PC-9 (cell line): ENCODE results near the gene MRPL41. TPM values are rescaled to one million over a fixed set of nuclear protein-coding genes. Genes with fewer than 3 reads are reported as not detected.

Experiments used
- BruUV-seq: library from RNA; stranded (reverse); fragments of 400-500 nt; replicated peaks from 2 replicates; lab custom pipeline; 2021; lab: Mats Ljungman, UMichigan
- CTCF ChIA-PET: fragments of 300-600 bp; sonication (Branson Sonifier 250); formaldehyde crosslinking; loops from one replicate; lab custom pipeline; 2022; ENCODE audit warnings: antibody characterized with exemption; lab: Charles Lee
- POLR2A ChIA-PET: fragments of 300-600 bp; sonication (Branson Sonifier 250); formaldehyde crosslinking; loops from one replicate; lab custom pipeline; 2022; ENCODE audit warnings: antibody characterized with exemption; ENCODE audit not compliant: unreplicated experiment; lab: Charles Lee
- DNase-seq, 2 experiments: peaks; one replicate each; pipeline versions ENCODE4 v3.0.0 to v3.0.0-alpha.2; 2015 to 2022; ENCODE audit warnings: mixed read lengths in 1 of 2
- H2AFZ ChIP-seq: fragments of 200-600 bp; sonication (generic); 2 replicates; pipeline ENCODE4 v1.8.1; 2017; ENCODE audit warnings: antibody characterized with exemption
- H3F3A ChIP-seq: fragments of 200-600 bp; sonication (generic); 2 replicates; pipeline ENCODE4 v1.8.1; 2017; ENCODE audit warnings: antibody characterized with exemption, mild to moderate bottlenecking, low read depth; ENCODE audit not compliant: insufficient read depth
- H3K27ac ChIP-seq: fragments of 200-600 bp; sonication (generic); 2 replicates; pipeline ENCODE4 v1.6.1; 2016; ENCODE audit warnings: mixed run types
- H3K27me3 ChIP-seq: fragments of 200-600 bp; sonication (generic); 2 replicates; pipeline ENCODE4 v1.6.1; 2016; ENCODE audit warnings: low read depth, mixed run types; ENCODE audit not compliant: insufficient read depth
- H3K36me3 ChIP-seq: fragments of 200-600 bp; sonication (generic); 2 replicates; pipeline ENCODE4 v1.6.1; 2016; ENCODE audit warnings: low read depth, mixed run types
- H3K4me1 ChIP-seq: fragments of 200-600 bp; sonication (generic); replicated peaks from 2 replicates; pipeline ENCODE4 v1.6.1; 2016; ENCODE audit warnings: mixed run types; ENCODE audit not compliant: insufficient read depth
- H3K4me2 ChIP-seq: fragments of 200-600 bp; sonication (generic); 2 replicates; pipeline ENCODE4 v1.6.1; 2017; ENCODE audit warnings: mixed run types
- H3K4me3 ChIP-seq: fragments of 200-600 bp; sonication (generic); 2 replicates; pipeline ENCODE4 v1.6.1; 2016; ENCODE audit warnings: mixed run types
- H3K79me2 ChIP-seq: fragments of 200-600 bp; sonication (generic); 2 replicates; pipeline ENCODE4 v1.6.1; 2017; ENCODE audit warnings: low read depth, mixed run types
- H3K9me2 ChIP-seq: fragments of 200-600 bp; sonication (generic); 2 replicates; pipeline ENCODE4 v1.8.1; 2017; ENCODE audit warnings: mild to moderate bottlenecking; ENCODE audit not compliant: insufficient read depth
- H3K9me3 ChIP-seq: fragments of 200-600 bp; sonication (generic); 2 replicates; pipeline ENCODE4 v1.8.1; 2016; ENCODE audit warnings: low read depth; ENCODE audit not compliant: insufficient read depth
- H4K20me1 ChIP-seq: fragments of 200-600 bp; sonication (generic); 2 replicates; pipeline ENCODE4 v1.8.1; 2017; ENCODE audit not compliant: insufficient read depth
- EZH2 ChIP-seq: fragments of 200-600 bp; sonication (generic); IDR thresholded peaks from 2 replicates; pipeline ENCODE4 v1.8.0; 2017; ENCODE audit warnings: antibody characterized with exemption, low read depth
- intact Hi-C: fragments of 100-400 bp; cut with micrococcal nuclease; formaldehyde crosslinking; loops from one replicate; pipeline ENCODE4 v1.10.0; 2022; ENCODE audit not compliant: unreplicated experiment
- total RNA-seq: library from RNA; stranded (reverse); gene quantifications from 2 replicates; pipeline ENCODE4 v1.2.3, GENCODE V29; 2021
- TF ChIP-seq, protein P1 (sequence below): fragments of 200-600 bp; sonication (generic); conservative IDR thresholded peaks from 2 replicates; pipeline ENCODE4 v1.6.1; 2017; ENCODE audit warnings: mixed run types, antibody characterized with exemption, mild to moderate bottlenecking, moderate library complexity

MRPL41 gene
- total RNA-seq, 1 experiment from 2014 or later, result 54.5 TPM

DNA sequence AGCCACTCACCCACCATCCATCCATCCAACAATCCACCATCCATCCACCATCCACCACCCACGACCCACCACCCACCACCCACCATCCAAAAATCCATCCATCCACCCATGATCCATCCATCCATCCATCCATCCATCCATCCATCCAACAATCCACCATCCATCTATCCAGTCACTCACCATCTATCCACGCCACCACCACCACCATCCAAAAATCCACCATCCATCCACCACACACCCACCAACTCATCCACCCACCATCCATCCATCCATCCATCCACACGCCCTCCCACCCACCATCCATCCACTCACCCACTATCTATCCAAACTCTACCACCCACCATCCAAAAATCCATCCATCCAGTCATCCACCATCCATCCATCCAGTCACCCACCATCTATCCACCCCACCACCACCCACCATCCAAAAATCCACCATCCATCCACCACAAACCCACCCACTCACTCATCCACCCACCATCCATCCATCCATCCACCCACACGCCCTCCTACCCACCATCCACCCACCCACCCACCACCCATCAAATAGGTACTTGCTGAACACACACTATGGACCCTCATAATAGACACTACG, 18.0 kb downstream of the MRPL41 start:
- BruUV-seq, result no TSS peak
- Histone ChIP-seq H3K36me3 (peaks cover 11% of the 10 kb centered on the region), H3K27ac (no peak overlapping the region), H3K9me2 (no peaks in the 10 kb centered on the region), H3K4me3 (no peak overlapping the region), H4K20me1 (no peaks in the 10 kb centered on the region; the same call in 1 of the 2 replicates), H3K27me3 (no peaks in the 10 kb centered on the region), H3K4me2 (no peak overlapping the region), H3K9me3 (no peaks in the 10 kb centered on the region), H3F3A (no peaks in the 10 kb centered on the region), H2AFZ (no peak overlapping the region), H3K79me2 (no peaks in the 10 kb centered on the region), H3K4me1 (no peaks in the 10 kb centered on the region)
- TF ChIP-seq EZH2, result no peak
- TF ChIP-seq, protein P1, sequence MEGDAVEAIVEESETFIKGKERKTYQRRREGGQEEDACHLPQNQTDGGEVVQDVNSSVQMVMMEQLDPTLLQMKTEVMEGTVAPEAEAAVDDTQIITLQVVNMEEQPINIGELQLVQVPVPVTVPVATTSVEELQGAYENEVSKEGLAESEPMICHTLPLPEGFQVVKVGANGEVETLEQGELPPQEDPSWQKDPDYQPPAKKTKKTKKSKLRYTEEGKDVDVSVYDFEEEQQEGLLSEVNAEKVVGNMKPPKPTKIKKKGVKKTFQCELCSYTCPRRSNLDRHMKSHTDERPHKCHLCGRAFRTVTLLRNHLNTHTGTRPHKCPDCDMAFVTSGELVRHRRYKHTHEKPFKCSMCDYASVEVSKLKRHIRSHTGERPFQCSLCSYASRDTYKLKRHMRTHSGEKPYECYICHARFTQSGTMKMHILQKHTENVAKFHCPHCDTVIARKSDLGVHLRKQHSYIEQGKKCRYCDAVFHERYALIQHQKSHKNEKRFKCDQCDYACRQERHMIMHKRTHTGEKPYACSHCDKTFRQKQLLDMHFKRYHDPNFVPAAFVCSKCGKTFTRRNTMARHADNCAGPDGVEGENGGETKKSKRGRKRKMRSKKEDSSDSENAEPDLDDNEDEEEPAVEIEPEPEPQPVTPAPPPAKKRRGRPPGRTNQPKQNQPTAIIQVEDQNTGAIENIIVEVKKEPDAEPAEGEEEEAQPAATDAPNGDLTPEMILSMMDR, result no peak
- POLR2A ChIA-PET, result no interaction called here
- intact Hi-C loops, result no loop called here
- CTCF ChIA-PET, result interaction anchor here (0.6 kb wide), 1 partner anchor 53 kb away, joined by 5 read pairs; no protein-coding TSS in a partner anchor
- DNase-seq, result no peak

- no peak for DNase-seq
These were observed 18.9 kb downstream of the MRPL41 start for GRCh38 chr9:137570566-137570965.

GRCh38 chr9:137574192-137574591, 22.5 kb downstream of the MRPL41 start:
- intact Hi-C loops, result no loop called here
- BruUV-seq, result no TSS peak
- no peak overlapping the region for H3K4me2 ChIP-seq
- peaks cover 16% of the 10 kb centered on the region for H3K4me1 ChIP-seq
- no peak for DNase-seq
- ChIA-PET CTCF (no interaction called here), POLR2A (no interaction called here)
- TF ChIP-seq EZH2, result no peak
- TF ChIP-seq, protein P1, result no peak
- no peaks in the 10 kb centered on the region for H3K9me3 ChIP-seq
- H3K27ac ChIP-seq, result no peak overlapping the region
- H3F3A ChIP-seq, result peaks cover 3% of the 10 kb centered on the region; the same call in 1 of the 2 replicates
- peaks cover 22% of the 10 kb centered on the region for H3K36me3 ChIP-seq
- H3K27me3 ChIP-seq, result no peaks in the 10 kb centered on the region
- peaks cover 35% of the 10 kb centered on the region for H3K79me2 ChIP-seq
- H3K4me3 ChIP-seq, result no peak overlapping the region
- H2AFZ ChIP-seq, result no peak overlapping the region
- H4K20me1 ChIP-seq, result peaks cover 25% of the 10 kb centered on the region
- H3K9me2 ChIP-seq, result no peaks in the 10 kb centered on the region

More at GRCh38 chr9:137570566-137570965, 18.9 kb downstream of the MRPL41 start:
- TF ChIP-seq EZH2, result no peak
- TF ChIP-seq, protein P1, result no peak
- Histone ChIP-seq H3K36me3 (peaks cover 15% of the 10 kb centered on the region), H3K4me3 (no peak overlapping the region), H3K9me3 (no peaks in the 10 kb centered on the region), H2AFZ (no peak overlapping the region), H3F3A (no peaks in the 10 kb centered on the region), H3K27me3 (no peaks in the 10 kb centered on the region), H4K20me1 (peaks cover 3% of the 10 kb centered on the region), H3K27ac (no peak overlapping the region), H3K79me2 (peaks cover 6% of the 10 kb centered on the region), H3K4me2 (no peak overlapping the region), H3K4me1 (no peaks in the 10 kb centered on the region), H3K9me2 (no peaks in the 10 kb centered on the region)
- no TSS peak for BruUV-seq
- CTCF ChIA-PET, result interaction anchor here (0.6 kb wide), 1 partner anchor 52 kb away, joined by 5 read pairs; no protein-coding TSS in a partner anchor
- intact Hi-C loops, result no loop called here
- POLR2A ChIA-PET, result interaction anchor here (0.7 kb wide), 1 partner anchor 19 kb away, joined by 3 read pairs; no protein-coding TSS in a partner anchor
